H1 (cell line): Measurements from ENCODE around the gene SOX6. TPM values are rescaled to one million over a fixed set of nuclear protein-coding genes. Genes with fewer than 3 reads are reported as not detected.

ENCODE experiments used
- CTCF ChIA-PET: fragments of 300-600 bp; sonication (Branson Sonifier 250); formaldehyde crosslinking; loops from one replicate; lab custom pipeline; 2021; ENCODE audit not compliant: partially characterized antibody; lab: Charles Lee
- POLR2A ChIA-PET: fragments of 300-600 bp; sonication (Branson Sonifier 250); formaldehyde crosslinking; loops from one replicate; lab custom pipeline; 2021; ENCODE audit warnings: inconsistent platforms; ENCODE audit not compliant: partially characterized antibody; lab: Charles Lee
- DNase-seq, 2 experiments: peaks; one replicate each; pipeline versions ENCODE4 v3.0.0 to v3.0.0-alpha.2; 2010 to 2022; ENCODE audit warnings: low spot score in 2 of 2, low read depth in 1 of 2, mixed read lengths in 1 of 2
- FAIRE-seq: peaks from 2 replicates; lab custom pipeline; 2011; peaks lifted over from hg19 to GRCh38; lab: Jason Lieb, UNC
- H2AFZ ChIP-seq: 2 replicates; pipeline ENCODE4 v1.8.1; 2012; ENCODE audit warnings: low read length, inconsistent platforms
- H2AK5ac ChIP-seq: 2 replicates; pipeline ENCODE4 v1.6.1; 2013; ENCODE audit warnings: low read depth, low read length
- H2BK120ac ChIP-seq: replicated peaks from 2 replicates; pipeline ENCODE3; 2013; ENCODE audit warnings: low read depth, low read length, inconsistent platforms
- H2BK12ac ChIP-seq: 2 replicates; pipeline ENCODE4 v1.6.1; 2013; ENCODE audit warnings: low read depth, low read length
- H2BK15ac ChIP-seq: 2 replicates; pipeline ENCODE4 v1.6.1; 2013; ENCODE audit warnings: low read length
- H2BK20ac ChIP-seq: 2 replicates; pipeline ENCODE4 v1.6.1; 2013; ENCODE audit warnings: low read length
- H2BK5ac ChIP-seq: 2 replicates; pipeline ENCODE4 v1.6.1; 2013; ENCODE audit warnings: low read depth, low read length
- H3K14ac ChIP-seq: 2 replicates; pipeline ENCODE4 v1.6.1; 2013; ENCODE audit warnings: inconsistent platforms; ENCODE audit not compliant: insufficient read length
- H3K18ac ChIP-seq: 2 replicates; pipeline ENCODE4 v1.6.1; 2013; ENCODE audit warnings: low read length; ENCODE audit errors: extremely low read depth
- H3K23ac ChIP-seq: 2 replicates; pipeline ENCODE4 v1.6.1; 2013; ENCODE audit warnings: inconsistent platforms; ENCODE audit not compliant: insufficient read length
- H3K23me2 ChIP-seq: 2 replicates; pipeline ENCODE4 v1.6.1; 2013; ENCODE audit warnings: low read depth, low read length
- H3K27ac ChIP-seq: 2 replicates; pipeline ENCODE4 v1.6.1; 2011; ENCODE audit warnings: low read depth, low read length, inconsistent platforms
- H3K27me3 ChIP-seq, 4 experiments: replicated peaks in 1 of 4; 1 replicate in 1 of 4; 2 replicates in 3 of 4; pipeline versions ENCODE4 v1.6.1 to v1.8.1; 2011 to 2013; ENCODE audit warnings: low read length in 3 of 4, mild to moderate bottlenecking in 3 of 4, inconsistent platforms in 2 of 4, mixed read lengths in 2 of 4, moderate library complexity in 1 of 4; ENCODE audit not compliant: control insufficient read depth in 3 of 4, insufficient read depth in 3 of 4; ENCODE audit errors: extremely low read depth in 1 of 4
- H3K36me3 ChIP-seq, 4 experiments: 2 replicates each; pipeline versions ENCODE4 v1.6.1 to v1.8.1; 2011 to 2013; ENCODE audit warnings: mild to moderate bottlenecking in 4 of 4, low read length in 3 of 4, moderate library complexity in 2 of 4, control low read depth in 1 of 4, inconsistent platforms in 1 of 4; ENCODE audit not compliant: insufficient read depth in 4 of 4, control insufficient read depth in 2 of 4
- H3K4ac ChIP-seq: replicated peaks from 2 replicates; pipeline ENCODE3; 2013; ENCODE audit warnings: low read length, low read depth, mixed read lengths, inconsistent platforms; ENCODE audit not compliant: insufficient read length
- H3K4me1 ChIP-seq, 4 experiments: replicated peaks in 1 of 4; 1 replicate in 1 of 4; 2 replicates in 3 of 4; pipeline versions ENCODE4 v1.6.1 to v1.8.1; 2011 to 2013; ENCODE audit warnings: low read length in 3 of 4, inconsistent platforms in 2 of 4, mixed read lengths in 1 of 4; ENCODE audit not compliant: insufficient read depth in 4 of 4, control insufficient read depth in 3 of 4
- H3K4me2 ChIP-seq, 2 experiments: 2 replicates each; pipeline versions ENCODE4 v1.6.1 to v1.8.1; 2011 to 2013; ENCODE audit warnings: low read depth in 2 of 2, low read length in 2 of 2, control low read depth in 1 of 2, inconsistent platforms in 1 of 2, mild to moderate bottlenecking in 1 of 2; ENCODE audit not compliant: insufficient read depth in 1 of 2
- H3K4me3 ChIP-seq, 4 experiments: fragments of 200-600, 300-600 bp in 1 of 4; sonication (generic), shearing (Covaris generic), sonication (Bioruptor Twin) in 1 of 4; 2 replicates each; pipeline versions ENCODE4 v1.5.1 to v1.8.1; 2011 to 2016; ENCODE audit warnings: low read length in 4 of 4, low read depth in 3 of 4, control low read depth in 2 of 4, inconsistent platforms in 2 of 4, mild to moderate bottlenecking in 2 of 4, mixed read lengths in 1 of 4, moderate library complexity in 1 of 4; ENCODE audit not compliant: insufficient read depth in 2 of 4; ENCODE audit errors: extremely low read depth in 1 of 4
- H3K56ac ChIP-seq: replicated peaks from 2 replicates; pipeline ENCODE3; 2013; ENCODE audit warnings: low read depth, mild to moderate bottlenecking, mixed read lengths, low read length, inconsistent platforms; ENCODE audit not compliant: insufficient read length
- H3K79me1 ChIP-seq: 2 replicates; pipeline ENCODE4 v1.6.1; 2013; ENCODE audit warnings: low read depth, low read length, control low read depth
- H3K79me2 ChIP-seq, 2 experiments: 2 replicates each; pipeline versions ENCODE4 v1.6.1 to v1.8.1; 2012 to 2013; ENCODE audit warnings: low read length in 2 of 2, mild to moderate bottlenecking in 2 of 2, inconsistent platforms in 1 of 2; ENCODE audit not compliant: insufficient read depth in 2 of 2, control insufficient read depth in 1 of 2
- H3K9ac ChIP-seq, 4 experiments: replicated peaks in 1 of 4; 1 replicate in 1 of 4; 2 replicates in 3 of 4; pipeline versions ENCODE4 v1.6.1 to v1.8.1; 2011 to 2013; ENCODE audit warnings: low read depth in 3 of 4, low read length in 3 of 4, control low read depth in 2 of 4, mild to moderate bottlenecking in 2 of 4, moderate library complexity in 2 of 4, inconsistent platforms in 1 of 4; ENCODE audit errors: extremely low read depth in 1 of 4
- H3K9me3 ChIP-seq, 2 experiments: 2 replicates each; pipeline versions ENCODE4 v1.6.1 to v1.8.1; 2012 to 2013; ENCODE audit warnings: mild to moderate bottlenecking in 2 of 2, moderate library complexity in 2 of 2, control low read depth in 1 of 2, inconsistent platforms in 1 of 2, low read depth in 1 of 2, low read length in 1 of 2, mixed read lengths in 1 of 2; ENCODE audit not compliant: insufficient read depth in 2 of 2
- H4K20me1 ChIP-seq, 2 experiments: replicated peaks in 1 of 2; 2 replicates each; pipeline versions ENCODE3 to v1.8.1; 2011 to 2013; ENCODE audit warnings: inconsistent platforms in 2 of 2, low read length in 2 of 2, mild to moderate bottlenecking in 1 of 2; ENCODE audit not compliant: insufficient read depth in 2 of 2, control insufficient read depth in 1 of 2
- H4K5ac ChIP-seq: 2 replicates; pipeline ENCODE4 v1.6.1; 2013; ENCODE audit warnings: low read length, low read depth, mixed read lengths, inconsistent platforms; ENCODE audit not compliant: insufficient read length
- H4K8ac ChIP-seq: 2 replicates; pipeline ENCODE4 v1.8.0; 2013; ENCODE audit warnings: mild to moderate bottlenecking, moderate library complexity, low read length, inconsistent platforms; ENCODE audit not compliant: insufficient read depth; ENCODE audit errors: extremely low read depth
- H4K91ac ChIP-seq: replicated peaks from 2 replicates; pipeline ENCODE3; 2013; ENCODE audit warnings: low read length, mixed read lengths, inconsistent platforms; ENCODE audit not compliant: insufficient read length
- EGR1 ChIP-seq: IDR thresholded peaks from 2 replicates; pipeline ENCODE4 v1.6.1; 2011; ENCODE audit warnings: low read depth, low read length, borderline replicate concordance
- HDAC6 ChIP-seq: IDR thresholded peaks from one replicate; pipeline ENCODE4 v1.7.1; 2012; ENCODE audit warnings: low read depth, mild to moderate bottlenecking, inconsistent platforms, low read length, moderate library complexity
- WGBS, 2 experiments: shearing (Covaris generic) in 1 of 2; methylation state at CpG; one replicate each; pipeline versions ENCODE4 v1.1.6 to v1.1.7; 2013 to 2015; ENCODE audit warnings: low lambda C conversion rate in 2 of 2, mixed read lengths in 2 of 2, inconsistent platforms in 1 of 2, low coverage in 1 of 2, missing lambda C conversion rate in 1 of 2; ENCODE audit not compliant: insufficient replicate concordance in 2 of 2, insufficient coverage in 1 of 2, insufficient read length in 1 of 2; ENCODE audit errors: extremely low coverage in 1 of 2, missing lambda C conversion rate in 1 of 2; 5-methylcytosine and 5-hydroxymethylcytosine counted together
- polyA plus RNA-seq, 7 experiments: library from polyadenylated mRNA; depleted of rRNA in 3 of 7; stranded (reverse) in 5 of 7; unstranded in 2 of 7; fragments of >200 nt in 5 of 7; fragments of 200-250 nt in 2 of 7; gene quantifications; 1 replicate in 5 of 7; 2 replicates in 1 of 7; 4 replicates in 1 of 7; pipeline versions ENCODE4 v1.2.1 to v1.2.3, GENCODE V29; 2011 to 2013; ENCODE audit warnings: missing spikeins in 2 of 7, mixed read lengths in 2 of 7
- total RNA-seq: library from RNA; stranded (reverse); fragmentation: NEBNext Ultra II Directional; extraction: Animal tissue kit (Norgen Biotek cat#: 25700); gene quantifications from 2 replicates; pipeline ENCODE4 v1.2.1, GENCODE V29; 2021
- TF ChIP-seq, protein P1 (sequence below): IDR thresholded peaks from 2 replicates; pipeline ENCODE4 v1.6.1; 2011; ENCODE audit warnings: low read length, improper control_type of control experiment

The SOX6 gene
- total and polyA plus RNA-seq, 2 of the 8 experiments (the other 6 are each of a cell fraction or from before 2014, with no cell fraction given): 0.09 TPM; not detected in 1

DNA sequence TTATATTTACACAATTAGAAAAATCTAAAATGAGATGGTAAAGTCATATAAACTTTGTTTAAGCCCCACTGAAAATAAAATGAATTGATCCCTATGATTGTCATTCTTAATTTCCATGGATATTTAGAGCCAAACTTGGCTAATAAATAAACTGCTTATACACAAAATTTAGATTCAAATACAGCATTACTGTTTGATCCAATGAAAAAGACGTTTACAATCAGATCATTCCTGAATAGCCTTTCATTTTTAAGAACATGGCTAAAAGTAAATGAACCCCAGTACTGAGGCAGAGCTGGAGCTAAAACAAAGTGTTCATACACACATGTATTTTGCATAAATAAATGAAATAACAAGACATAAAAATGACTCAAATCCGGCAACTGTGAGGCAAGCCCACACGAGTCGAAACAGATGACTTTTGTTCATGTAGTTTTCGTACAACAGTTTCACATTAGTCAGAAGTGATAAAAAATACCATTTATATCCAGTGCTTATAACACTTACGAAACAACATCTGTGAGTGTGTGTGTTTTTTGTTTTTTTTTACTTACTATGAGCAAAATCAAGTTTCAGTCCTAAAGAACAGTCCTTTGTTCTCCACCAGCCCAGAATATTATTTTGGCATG, 386.5 kb downstream of the SOX6 start:
- Histone ChIP-seq H4K20me1 (no peaks in the 10 kb centered on the region), H2BK12ac (no peak overlapping the region), H2AFZ (no peak overlapping the region), H2BK5ac (no peak overlapping the region), H3K4me1 (peaks cover 0 to 3% (median 1%) of the 10 kb centered on the region in 4 experiments; a peak in 1 of 7 replicates), H4K5ac (no peak overlapping the region), H3K4ac (no peak overlapping the region), H2BK15ac (no peak overlapping the region), H3K4me3 (no peak overlapping the region), H3K27me3 (peaks cover 0 to 2% (median 0%) of the 10 kb centered on the region in 4 experiments; a peak in 1 of 7 replicates), H3K23me2 (no peaks in the 10 kb centered on the region), H3K9ac (no peak overlapping the region), H3K36me3 (no peaks in the 10 kb centered on the region), H3K9me3 (no peaks in the 10 kb centered on the region), H3K56ac (no peak overlapping the region), H3K79me1 (no peaks in the 10 kb centered on the region), H2AK5ac (no peak overlapping the region), H3K23ac (no peak overlapping the region), H3K4me2 (no peak overlapping the region), H2BK120ac (no peak overlapping the region), H4K91ac (no peak overlapping the region), H3K18ac (no peak overlapping the region), H3K27ac (no peak overlapping the region), H3K14ac (no peak overlapping the region), H3K79me2 (no peaks in the 10 kb centered on the region), H4K8ac (no peak overlapping the region), H2BK20ac (no peak overlapping the region)
- CTCF ChIA-PET: interaction anchor here (1.3 to 3.0 kb wide), 2 partner anchors 14 to 18 kb away, joined by 3 to 14 read pairs; no protein-coding TSS in a partner anchor
- no peak for DNase-seq
- POLR2A ChIA-PET: no interaction called here
- WGBS, 2 experiments: 89% methylated on average over 6 of the region's 6 CpGs; no CpG with 5 or more reads in 1 of the 2 experiments
- no peak for FAIRE-seq
- TF ChIP-seq EGR1 (no peak), HDAC6 (no peak)
- TF ChIP-seq, protein P1, sequence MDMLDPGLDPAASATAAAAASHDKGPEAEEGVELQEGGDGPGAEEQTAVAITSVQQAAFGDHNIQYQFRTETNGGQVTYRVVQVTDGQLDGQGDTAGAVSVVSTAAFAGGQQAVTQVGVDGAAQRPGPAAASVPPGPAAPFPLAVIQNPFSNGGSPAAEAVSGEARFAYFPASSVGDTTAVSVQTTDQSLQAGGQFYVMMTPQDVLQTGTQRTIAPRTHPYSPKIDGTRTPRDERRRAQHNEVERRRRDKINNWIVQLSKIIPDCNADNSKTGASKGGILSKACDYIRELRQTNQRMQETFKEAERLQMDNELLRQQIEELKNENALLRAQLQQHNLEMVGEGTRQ: no peak
